VCaP (cell line): ENCODE results near the gene PEX6.

Experiments
- H3K27ac ChIP-seq: fragments of 450-650 bp; 2 replicates; pipeline ENCODE4 v1.5.1; 2017
- CTCF ChIP-seq: fragments of 450-650 bp; conservative IDR thresholded peaks from 2 replicates; pipeline ENCODE4 v1.5.1; 2017; ENCODE audit warnings: mild to moderate bottlenecking, moderate library complexity

PEX6 gene

GRCh38 chr6:42969934-42970333 is 9.0 kb downstream of the PEX6 start:
- TF ChIP-seq CTCF, result no peak
- H3K27ac ChIP-seq, result no peak overlapping the region

GRCh38 chr6:42969431-42969830 is 9.6 kb downstream of the PEX6 start:
- no peak for TF ChIP-seq CTCF

DNA sequence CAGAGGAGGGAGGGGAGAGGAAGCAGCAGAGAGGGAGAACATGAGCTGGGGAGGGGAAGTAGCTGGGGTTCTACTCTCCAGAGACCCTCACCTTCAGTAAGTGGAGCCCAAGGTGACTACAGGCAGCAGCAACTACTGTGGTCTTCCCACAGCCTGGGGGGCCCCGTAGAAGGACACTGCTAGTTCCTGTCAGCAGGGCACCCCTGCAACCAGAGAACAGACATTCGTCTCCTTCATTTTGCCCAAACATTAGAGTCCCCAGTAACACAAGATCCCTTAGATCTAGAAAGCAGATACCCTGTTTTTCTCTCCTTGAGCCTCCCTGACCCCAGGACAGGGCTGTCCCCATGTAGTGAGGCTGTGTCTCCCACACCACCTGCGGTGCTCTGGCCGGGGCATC is 10.2 kb downstream of the PEX6 start:
- TF ChIP-seq CTCF, result no peak
- no peak overlapping the region for H3K27ac ChIP-seq

More at GRCh38 chr6:42969431-42969830, 9.6 kb downstream of the PEX6 start:
- H3K27ac ChIP-seq, result no peak overlapping the region

DNA sequence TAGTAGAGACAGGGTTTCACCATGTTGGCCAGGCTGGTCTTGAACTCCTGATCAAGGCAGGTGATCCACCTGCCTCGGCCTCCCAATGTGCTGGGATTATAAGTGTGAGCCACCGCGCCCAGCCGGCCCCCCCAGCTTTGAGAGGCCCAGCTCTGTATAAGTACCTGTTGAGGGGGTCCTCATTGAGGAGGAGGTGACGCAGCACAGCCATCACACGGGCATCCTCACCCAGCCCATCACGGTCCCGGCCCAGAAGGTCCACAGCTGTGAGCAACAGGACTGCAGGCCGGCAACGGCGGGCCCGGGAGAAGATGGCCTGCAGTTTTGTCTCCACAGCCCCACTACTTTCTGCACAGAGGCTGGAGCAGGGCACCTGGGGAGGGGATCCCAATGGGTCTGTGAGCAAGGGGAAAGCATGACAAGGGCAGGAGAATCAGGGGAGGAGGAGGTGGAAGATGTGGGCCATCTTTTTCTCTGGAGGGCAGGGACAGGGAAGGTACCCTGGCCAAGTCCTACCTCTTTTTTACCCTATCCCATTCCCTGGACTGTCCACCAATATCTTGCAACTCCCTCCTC is 10.8 kb downstream of the PEX6 start:
- H3K27ac ChIP-seq, result no peak overlapping the region
- TF ChIP-seq CTCF, result no peak

GRCh38 chr6:42967228-42967627 is 11.8 kb downstream of the PEX6 start:
- H3K27ac ChIP-seq, result no peak overlapping the region
- no peak for TF ChIP-seq CTCF

DNA sequence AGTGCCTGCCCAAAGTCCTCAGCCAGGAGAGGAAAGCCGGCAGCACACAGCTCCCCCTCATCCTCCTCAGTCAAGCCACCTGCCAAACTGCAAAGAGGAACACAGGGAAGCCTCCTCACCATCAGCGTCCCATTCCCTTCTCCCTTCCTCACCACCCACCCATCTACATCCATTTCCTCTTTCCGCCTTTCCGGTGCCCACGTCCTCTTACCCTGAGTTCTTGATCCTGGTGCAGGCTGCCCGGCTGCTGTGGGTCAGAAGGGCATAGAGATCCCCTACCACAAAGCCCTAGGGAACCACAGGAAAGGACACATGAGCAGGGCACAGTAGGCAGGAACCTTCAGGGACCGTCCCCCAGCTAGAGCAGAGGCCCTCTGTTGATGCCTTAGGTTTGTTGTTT is 12.4 kb downstream of the PEX6 start:
- no peak overlapping the region for H3K27ac ChIP-seq
- no peak for TF ChIP-seq CTCF

- H3K27ac ChIP-seq, result no peak overlapping the region
- peak; percentile 27 for TF ChIP-seq CTCF
Observed at GRCh38 chr6:42963855-42964605, 15.0 kb downstream of the PEX6 start.
